GM19467 (cell line): ENCODE results near the gene ZBED5.
"Not testable (repeated sequence)": the region's sequence is repeated elsewhere in the genome, so short reads cannot be mapped to it uniquely, and the experiment has no call there.

Source experiments
- ATAC-seq: cut with Tn5 transposase; IDR thresholded peaks from one replicate; pipeline ENCODE4 v1.9.1; 2021; ENCODE audit warnings: mild to moderate bottlenecking, moderate library complexity; ENCODE audit not compliant: unreplicated experiment

The ZBED5 gene

GRCh38 chr11:10857709-10858438 lies at the start of gene ZBED5:
ZBED5 (minus strand) TSS chr11:10858053; CDS start chr11:10854945, 3,108 bp downstream.
- peak; percentile 90 for ATAC-seq

- no peak for ATAC-seq
These were observed 48.7 kb upstream of the ZBED5 start for GRCh38 chr11:10906521-10906920.

GRCh38 chr11:10902301-10903063 lies 44.6 kb upstream of the ZBED5 start:
- ATAC-seq = no peak

GRCh38 chr11:10900681-10901415 lies 43.0 kb upstream of the ZBED5 start:
- no peak for ATAC-seq

GRCh38 chr11:10899121-10899830 lies 41.4 kb upstream of the ZBED5 start:
- no peak for ATAC-seq

- no peak for ATAC-seq
These were observed 40.8 kb upstream of the ZBED5 start for GRCh38 chr11:10898763-10899025.

GRCh38 chr11:10898003-10898762 lies 40.3 kb upstream of the ZBED5 start:
- no peak for ATAC-seq

- no peak for ATAC-seq
These were observed 39.3 kb upstream of the ZBED5 start for GRCh38 chr11:10897150-10897549.

GRCh38 chr11:10896493-10896892 lies 38.6 kb upstream of the ZBED5 start:
- no peak for ATAC-seq

- no peak for ATAC-seq
These were observed 37.4 kb upstream of the ZBED5 start for GRCh38 chr11:10895285-10895684.

GRCh38 chr11:10894666-10895065 lies 36.8 kb upstream of the ZBED5 start:
- ATAC-seq = no peak

- no peak for ATAC-seq
These were observed 35.9 kb upstream of the ZBED5 start for GRCh38 chr11:10893714-10894151.

GRCh38 chr11:10892250-10892649 lies 34.4 kb upstream of the ZBED5 start:
- ATAC-seq = no peak

- no peak for ATAC-seq
These were observed 33.4 kb upstream of the ZBED5 start for GRCh38 chr11:10891151-10891720.

- ATAC-seq = not testable (repeated sequence)
These were observed 32.2 kb upstream of the ZBED5 start for GRCh38 chr11:10890083-10890482.

GRCh38 chr11:10887307-10887706 lies 29.5 kb upstream of the ZBED5 start:
- no peak for ATAC-seq

- no peak for ATAC-seq
These were observed 28.9 kb upstream of the ZBED5 start for GRCh38 chr11:10886652-10887250.

- ATAC-seq = no peak
These were observed 28.0 kb upstream of the ZBED5 start for GRCh38 chr11:10885703-10886363.

- not testable (repeated sequence) for ATAC-seq
These were observed 26.4 kb upstream of the ZBED5 start for GRCh38 chr11:10884292-10884691.
